ENCODE measurements around the gene UPK1A. TPM values are rescaled to one million over a fixed set of nuclear protein-coding genes. Genes with fewer than 3 reads are reported as not detected.

Gene UPK1A
- total and polyA plus RNA-seq, 8 donors, result 0.18 to 0.48 (median 0.30) TPM; not detected in 4

GRCh38 chr19:35641515-35642151 lies 24.7 kb upstream of the UPK1A start, which contains the start of gene ETV2:
Gene ETV2 (plus strand): TSS chr19:35641745. CDS start chr19:35642461, 716 bp downstream.
- Histone ChIP-seq H3K4me1 (peaks cover 3 to 36% of the 10 kb centered on the region in 2 donors), H3K36me3 (peaks cover 0 to 19% of the 10 kb centered on the region in 2 donors), H3K9me3 (no peaks in the 10 kb centered on the region), H3K27ac (no peak within 1 kb of the TSS), H3K27me3 (no peaks in the 10 kb centered on the region), H3K4me3 (no peak within 1 kb of the TSS)
- intact Hi-C loops (cut with DNase I), result no loop called here
- ATAC-seq, result no peak
- TF ChIP-seq CTCF (IDR thresholded peaks at IDR 0.05), result no peak
- DNase-seq, result peak in 1 of 4 donors; percentile 55

- DNase-seq (no peak), ATAC-seq (no peak)
- intact Hi-C loops (cut with DNase I), result no loop called here
- no peak for TF ChIP-seq CTCF (IDR thresholded peaks at IDR 0.05)
- Histone ChIP-seq H3K36me3 (peaks cover 0 to 12% of the 10 kb centered on the region in 2 donors), H3K9me3 (no peaks in the 10 kb centered on the region), H3K27me3 (no peaks in the 10 kb centered on the region), H3K27ac (no peak overlapping the region), H3K4me3 (no peak overlapping the region), H3K4me1 (peaks cover 3 to 36% of the 10 kb centered on the region in 2 donors)
These were observed 24.0 kb upstream of the UPK1A start for GRCh38 chr19:35642312-35642711.

GRCh38 chr19:35642798-35643254 lies 23.5 kb upstream of the UPK1A start:
- intact Hi-C loops (cut with DNase I), result no loop called here

GRCh38 chr19:35643255-35644205 lies 22.8 kb upstream of the UPK1A start:
- peak; percentile 76 for ATAC-seq
- H3K27ac ChIP-seq, result peak overlapping the region; percentile 87 to 91
- H3K27me3 ChIP-seq, result no peaks in the 10 kb centered on the region
- intact Hi-C loops (cut with DNase I), result no loop called here
- peak; percentile 87 to 96 (median 91) for DNase-seq
- H3K4me3 ChIP-seq, result peak overlapping the region; percentile 44 to 73
- H3K4me1 ChIP-seq, result peaks cover 3 to 42% of the 10 kb centered on the region in 2 donors
- no peak for TF ChIP-seq CTCF (IDR thresholded peaks at IDR 0.05)
- no peaks in the 10 kb centered on the region for H3K36me3 ChIP-seq
- H3K9me3 ChIP-seq, result no peaks in the 10 kb centered on the region

More at GRCh38 chr19:35642798-35643254, 23.5 kb upstream of the UPK1A start:
- H3K4me1 ChIP-seq, result peaks cover 3 to 41% of the 10 kb centered on the region in 2 donors
- H3K9me3 ChIP-seq, result no peaks in the 10 kb centered on the region
- peak overlapping the region; percentile 87 to 91 for H3K27ac ChIP-seq
- H3K27me3 ChIP-seq, result no peaks in the 10 kb centered on the region
- peak overlapping the region; percentile 44 to 73 for H3K4me3 ChIP-seq
- ATAC-seq (no peak), DNase-seq (peak in 1 of 4 donors; percentile 40)
- H3K36me3 ChIP-seq, result peaks cover 0 to 7% of the 10 kb centered on the region in 2 donors
- no peak for TF ChIP-seq CTCF (IDR thresholded peaks at IDR 0.05)
